HFF-Myc (cell line): ENCODE data around the gene LPIN2.

Experiments
- DNase-seq: peaks from one replicate; pipeline ENCODE4 v3.0.0-alpha.2; 2011; ENCODE audit warnings: low read depth; ENCODE audit errors: extremely low read depth
- H3K4me3 ChIP-seq: replicated peaks from 2 replicates; pipeline ENCODE4 v1.5.1; 2011; ENCODE audit warnings: low read depth, mild to moderate bottlenecking, control low read depth, low read length
- CTCF ChIP-seq: IDR thresholded peaks from 2 replicates; pipeline ENCODE4 v1.5.1; 2012; ENCODE audit warnings: mild to moderate bottlenecking, low read depth, low read length, control low read depth; ENCODE audit errors: missing control alignments

The LPIN2 gene

GRCh38 chr18:2967357-2967756 lies 45.6 kb downstream of the LPIN2 start:
- H3K4me3 ChIP-seq: no peak overlapping the region
- DNase-seq: no peak
- no peak for TF ChIP-seq CTCF

GRCh38 chr18:2966560-2966959 lies 46.4 kb downstream of the LPIN2 start:
- DNase-seq: no peak
- TF ChIP-seq CTCF: no peak
- no peak overlapping the region for H3K4me3 ChIP-seq

DNA sequence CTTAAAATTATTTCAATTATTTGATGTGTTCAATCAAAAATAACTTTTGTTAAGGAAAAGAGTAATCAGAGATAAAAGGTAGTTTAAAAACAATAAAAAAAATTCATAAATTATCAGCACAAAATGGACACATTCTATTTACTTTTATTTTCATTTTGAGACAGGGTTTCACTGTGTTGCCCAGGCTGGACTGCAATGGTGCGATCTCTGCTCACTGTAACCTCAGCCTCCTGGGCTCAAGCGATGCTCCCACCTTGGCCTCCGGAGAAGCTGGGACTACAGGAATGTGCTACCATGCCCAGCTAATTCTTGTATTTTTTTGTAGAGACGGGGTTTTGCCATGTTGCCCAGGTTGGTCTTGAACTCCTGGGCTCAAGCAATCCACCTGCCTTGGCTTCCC lies 47.1 kb downstream of the LPIN2 start:
- no peak for TF ChIP-seq CTCF
- H3K4me3 ChIP-seq: no peak overlapping the region
- DNase-seq: no peak

DNA sequence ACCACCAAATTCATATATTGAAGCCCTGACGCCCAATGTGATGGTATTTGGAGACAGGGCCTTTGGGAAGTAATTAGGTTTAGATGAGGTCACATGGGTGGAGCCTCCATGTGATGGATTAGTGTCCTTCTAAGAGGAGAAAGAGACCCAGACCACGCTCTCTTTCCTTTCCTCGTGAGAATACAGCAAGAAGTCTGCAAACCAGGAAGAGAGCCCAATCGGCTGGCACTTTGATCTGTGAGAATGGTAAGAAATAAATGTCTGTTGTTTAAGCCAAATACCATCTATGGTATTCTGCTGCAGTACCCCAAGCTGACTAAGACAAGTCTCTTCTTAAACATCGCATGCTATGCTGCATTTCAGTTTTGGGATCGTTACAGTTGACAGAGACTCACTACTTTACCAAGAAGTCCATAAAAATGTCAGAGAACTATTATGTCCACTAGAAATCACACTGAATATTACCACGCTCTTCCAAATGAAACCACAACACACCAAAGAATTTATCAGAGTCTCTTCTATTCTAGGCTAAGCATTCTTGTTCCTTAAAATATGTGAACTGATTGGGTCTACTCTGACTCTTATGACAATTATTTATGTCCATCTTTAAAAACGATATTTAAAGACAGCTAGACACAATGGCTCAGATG lies 48.5 kb downstream of the LPIN2 start:
- no peak for TF ChIP-seq CTCF
- no peak for DNase-seq
- H3K4me3 ChIP-seq: no peak overlapping the region
